H1 (cell line): Measurements from ENCODE around the gene CTXN1. TPM values are rescaled to one million over a fixed set of nuclear protein-coding genes. Genes with fewer than 3 reads are reported as not detected.
A peak's percentile ranks its signal among the peaks of the same experiment; 100 is the strongest.

ENCODE experiments used
- ATF2 ChIP-seq: IDR thresholded peaks from 2 replicates; pipeline ENCODE4 v1.6.1; 2012; ENCODE audit warnings: low read length, inconsistent platforms
- CBX5 ChIP-seq: fragments of 300-800, 300-1000 bp; sonication (generic); IDR thresholded peaks from 2 replicates; pipeline ENCODE4 v1.7.1; 2016; ENCODE audit warnings: antibody characterized with exemption, low read length, low read depth
- CEBPB ChIP-seq: IDR thresholded peaks from 2 replicates; pipeline ENCODE4 v1.6.1; 2012; ENCODE audit warnings: low read depth, low read length
- EZH2 ChIP-seq: fragments of 200-600 bp; sonication (generic); IDR thresholded peaks from 2 replicates; pipeline ENCODE4 v1.7.1; 2012; ENCODE audit warnings: low read depth, mild to moderate bottlenecking, moderate library complexity, low read length, inconsistent platforms; ENCODE audit not compliant: severe bottlenecking
- GTF2F1 ChIP-seq: IDR thresholded peaks from 2 replicates; pipeline ENCODE4 v1.6.1; 2012; ENCODE audit warnings: low read depth, low read length, improper control_type of control experiment, borderline replicate concordance
- HDAC2 ChIP-seq, 2 experiments: fragments of 300-600 bp in 1 of 2; sonication (generic) in 1 of 2; IDR thresholded peaks; 2 replicates each; pipeline ENCODE4 v1.6.1; 2011 to 2012; ENCODE audit warnings: low read depth in 2 of 2, low read length in 2 of 2, mild to moderate bottlenecking in 2 of 2, moderate library complexity in 2 of 2, borderline replicate concordance in 1 of 2, inconsistent platforms in 1 of 2
- MAFK ChIP-seq: IDR thresholded peaks from 2 replicates; pipeline ENCODE4 v1.6.1; 2012; ENCODE audit warnings: low read depth, mild to moderate bottlenecking, improper control_type of control experiment, low read length
- PHF8 ChIP-seq: fragments of 200-600 bp; sonication (generic); conservative IDR thresholded peaks from 2 replicates; pipeline ENCODE4 v1.7.1; 2012; ENCODE audit warnings: low read depth, mild to moderate bottlenecking, inconsistent platforms, low read length, moderate library complexity
- POLR2AphosphoS5 ChIP-seq: IDR thresholded peaks from 2 replicates; pipeline ENCODE4 v1.6.1; 2011; ENCODE audit warnings: low read depth, low read length
- RAD21 ChIP-seq, 2 experiments: IDR thresholded peaks in 1 of 2; conservative IDR thresholded peaks in 1 of 2; 2 replicates each; pipeline ENCODE4 v1.6.1; 2011; ENCODE audit warnings: low read depth in 2 of 2, low read length in 2 of 2, improper control_type of control experiment in 1 of 2, inconsistent platforms in 1 of 2, mild to moderate bottlenecking in 1 of 2, moderate library complexity in 1 of 2
- SIN3A ChIP-seq, 2 experiments: IDR thresholded peaks in 1 of 2; conservative IDR thresholded peaks in 1 of 2; 2 replicates each; pipeline ENCODE4 v1.6.1; 2011 to 2012; ENCODE audit warnings: low read length in 2 of 2, improper control_type of control experiment in 1 of 2, low read depth in 1 of 2, mild to moderate bottlenecking in 1 of 2
- SIRT6 ChIP-seq: IDR thresholded peaks from one replicate; pipeline ENCODE4 v1.7.1; 2012; ENCODE audit warnings: low read length, inconsistent platforms
- SIX5 ChIP-seq: IDR thresholded peaks from 2 replicates; pipeline ENCODE4 v1.6.1; 2011; ENCODE audit warnings: mild to moderate bottlenecking, low read depth, low read length
- SP2 ChIP-seq: IDR thresholded peaks from 2 replicates; pipeline ENCODE4 v1.6.1; 2012; ENCODE audit warnings: mild to moderate bottlenecking, low read length, inconsistent platforms
- SRF ChIP-seq: IDR thresholded peaks from 2 replicates; pipeline ENCODE4 v1.6.1; 2011; ENCODE audit warnings: mild to moderate bottlenecking, low read depth, low read length, moderate library complexity
- TAF1 ChIP-seq: IDR thresholded peaks from 2 replicates; pipeline ENCODE4 v1.6.1; 2011; ENCODE audit warnings: mild to moderate bottlenecking, low read depth, low read length
- TAF7 ChIP-seq: optimal IDR thresholded peaks from 2 replicates; pipeline ENCODE3; 2011; ENCODE audit warnings: low read depth, mild to moderate bottlenecking, inconsistent platforms, low read length, moderate library complexity, borderline replicate concordance
- polyA plus RNA-seq, 7 experiments: library from polyadenylated mRNA; depleted of rRNA in 3 of 7; stranded (reverse) in 5 of 7; unstranded in 2 of 7; fragments of >200 nt in 5 of 7; fragments of 200-250 nt in 2 of 7; gene quantifications; 1 replicate in 5 of 7; 2 replicates in 1 of 7; 4 replicates in 1 of 7; pipeline versions ENCODE4 v1.2.1 to v1.2.3, GENCODE V29; 2011 to 2013; ENCODE audit warnings: missing spikeins in 2 of 7, mixed read lengths in 2 of 7
- total RNA-seq: library from RNA; stranded (reverse); fragmentation: NEBNext Ultra II Directional; extraction: Animal tissue kit (Norgen Biotek cat#: 25700); gene quantifications from 2 replicates; pipeline ENCODE4 v1.2.1, GENCODE V29; 2021
- TF ChIP-seq, protein P1 (sequence below): IDR thresholded peaks from 2 replicates; pipeline ENCODE4 v1.6.1; 2011; ENCODE audit warnings: low read length, improper control_type of control experiment

The CTXN1 gene
- total and polyA plus RNA-seq, 2 of the 8 experiments (the other 6 are each of a cell fraction or from before 2014, with no cell fraction given) = 16.4 to 58.0 TPM

GRCh38 chr19:7917267-7918061 lies 8.5 kb downstream of the CTXN1 start (continued):
- TF ChIP-seq, protein P1, sequence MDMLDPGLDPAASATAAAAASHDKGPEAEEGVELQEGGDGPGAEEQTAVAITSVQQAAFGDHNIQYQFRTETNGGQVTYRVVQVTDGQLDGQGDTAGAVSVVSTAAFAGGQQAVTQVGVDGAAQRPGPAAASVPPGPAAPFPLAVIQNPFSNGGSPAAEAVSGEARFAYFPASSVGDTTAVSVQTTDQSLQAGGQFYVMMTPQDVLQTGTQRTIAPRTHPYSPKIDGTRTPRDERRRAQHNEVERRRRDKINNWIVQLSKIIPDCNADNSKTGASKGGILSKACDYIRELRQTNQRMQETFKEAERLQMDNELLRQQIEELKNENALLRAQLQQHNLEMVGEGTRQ = no peak
- TF ChIP-seq GTF2F1 (no peak), TAF1 (no peak), CBX5 (no peak), HDAC2 (IDR thresholded peaks at IDR 0.05; ENCODE audit: borderline replicate concordance in 1 of 2, low read depth in 2 of 2, low read length in 2 of 2) (0 out of 4 replicates have a peak, but pooled peaks of 1 of the 2 experiments have one; percentile 36), POLR2AphosphoS5 (no peak), SIRT6 (no peak), TAF7 (no peak), EZH2 (peak; percentile 46), SIX5 (no peak), SRF (no peak), ATF2 (no peak), CEBPB (no peak), MAFK (no peak), SP2 (no peak), SIN3A (conservative IDR thresholded peaks at IDR 0.05 in 1 of 2, IDR thresholded peaks at IDR 0.05 in 1 of 2; ENCODE audit: low read depth in 1 of 2, low read length in 2 of 2) (peak in 1 of 2 experiments; percentile 40; a peak in 1 of 4 replicates), PHF8 (0 out of 2 replicates have a peak, but pooled peaks have one; percentile 11), RAD21 (IDR thresholded peaks at IDR 0.05 in 1 of 2, conservative IDR thresholded peaks at IDR 0.05 in 1 of 2; ENCODE audit: low read depth in 2 of 2, low read length in 2 of 2) (peak; percentile 54 to 74)
